ENCODE measurements around the gene COMP.
"Not testable (repeated sequence)": the region's sequence is repeated elsewhere in the genome, so short reads cannot be mapped to it uniquely, and the experiment has no call there.

COMP gene

DNA sequence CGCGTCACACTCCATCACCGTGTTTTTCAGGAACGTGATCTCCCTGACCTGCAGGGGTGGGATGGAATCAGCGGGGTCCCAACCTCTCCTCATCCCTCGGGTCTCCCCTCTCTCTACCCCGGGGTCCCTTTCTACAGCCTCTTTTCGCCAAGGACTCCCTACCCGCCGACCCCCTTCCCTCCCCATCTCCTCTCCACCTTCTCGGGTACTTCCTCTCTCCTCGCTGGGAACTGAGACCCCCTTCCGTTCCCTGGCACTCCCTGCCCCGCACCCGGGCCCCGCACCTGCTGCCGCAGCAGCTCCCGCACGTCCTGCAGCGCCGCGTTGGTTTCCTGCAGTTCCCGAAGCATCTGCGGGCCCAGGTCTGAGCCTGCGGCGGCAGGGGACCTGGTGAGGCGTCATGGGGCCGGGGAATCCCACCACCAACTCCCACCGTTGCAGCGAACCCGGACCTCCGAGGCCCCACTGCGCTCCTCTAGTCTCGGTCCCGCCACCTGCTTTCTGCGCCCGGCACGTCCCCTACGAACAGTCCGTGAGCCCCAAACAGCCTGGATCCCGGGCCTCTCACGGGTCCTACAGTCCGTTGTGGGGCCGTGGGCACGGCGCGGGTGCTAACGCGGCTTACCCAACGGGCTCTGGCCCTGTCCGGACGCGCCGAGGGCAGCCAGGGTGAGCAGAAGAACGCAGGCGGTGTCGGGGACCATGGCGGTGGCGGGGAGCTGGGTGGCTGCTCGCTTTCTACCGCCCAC is at the start of gene COMP:
TSS of gene COMP (minus strand) at position 740 of the 749 bp plus-strand sequence. CDS start at position 704, 36 bp downstream.
- no peak for DNase-seq

DNA sequence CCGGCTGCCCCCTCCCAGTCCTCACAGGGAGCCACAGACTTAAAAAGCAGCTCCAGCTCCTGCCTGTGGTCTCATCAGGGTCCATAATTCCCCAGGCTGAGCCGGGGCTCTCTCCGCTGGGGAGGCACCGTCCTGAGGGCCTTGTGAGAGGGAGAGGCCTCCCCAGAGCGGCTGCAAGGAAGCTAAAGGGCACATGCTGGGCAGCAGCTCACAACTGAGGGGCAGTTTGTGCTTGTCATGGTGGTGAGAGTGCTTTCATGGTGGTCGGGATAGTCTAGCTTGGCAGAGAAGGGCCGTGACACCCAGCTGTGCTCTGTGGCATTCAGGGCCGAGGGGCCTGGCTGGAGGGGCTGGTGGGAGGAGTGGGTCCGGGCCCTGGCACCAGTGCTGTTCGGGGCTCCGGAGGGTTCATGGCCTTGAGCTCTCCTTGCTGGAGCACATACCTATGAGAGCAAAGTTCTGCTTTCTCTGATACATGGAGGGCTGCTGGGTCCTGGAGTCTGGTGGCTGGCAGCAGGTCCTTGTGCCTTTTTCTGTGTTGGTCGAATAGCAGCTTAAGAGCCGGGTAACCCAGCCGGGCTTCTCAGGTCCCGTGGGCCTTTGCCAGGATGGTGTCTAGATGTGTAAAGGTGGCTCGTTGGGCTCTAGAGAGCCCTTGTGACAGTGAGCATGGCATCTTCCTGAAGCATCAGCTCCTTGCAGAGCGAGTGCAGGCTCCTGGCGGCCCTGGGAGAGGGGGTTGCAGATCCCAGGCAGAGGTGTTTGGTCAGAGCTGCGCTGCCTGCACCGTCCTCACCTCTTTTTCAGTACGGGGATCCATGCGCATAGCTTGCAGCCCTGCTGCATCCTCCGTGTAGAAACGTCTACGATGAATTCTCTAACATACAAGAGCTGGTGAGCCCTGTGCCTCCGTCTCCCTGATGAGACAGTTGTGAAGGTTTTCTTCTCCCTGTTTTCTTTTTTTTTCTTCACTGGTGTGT is 49.5 kb upstream of the COMP start:
- no peak for DNase-seq

DNA sequence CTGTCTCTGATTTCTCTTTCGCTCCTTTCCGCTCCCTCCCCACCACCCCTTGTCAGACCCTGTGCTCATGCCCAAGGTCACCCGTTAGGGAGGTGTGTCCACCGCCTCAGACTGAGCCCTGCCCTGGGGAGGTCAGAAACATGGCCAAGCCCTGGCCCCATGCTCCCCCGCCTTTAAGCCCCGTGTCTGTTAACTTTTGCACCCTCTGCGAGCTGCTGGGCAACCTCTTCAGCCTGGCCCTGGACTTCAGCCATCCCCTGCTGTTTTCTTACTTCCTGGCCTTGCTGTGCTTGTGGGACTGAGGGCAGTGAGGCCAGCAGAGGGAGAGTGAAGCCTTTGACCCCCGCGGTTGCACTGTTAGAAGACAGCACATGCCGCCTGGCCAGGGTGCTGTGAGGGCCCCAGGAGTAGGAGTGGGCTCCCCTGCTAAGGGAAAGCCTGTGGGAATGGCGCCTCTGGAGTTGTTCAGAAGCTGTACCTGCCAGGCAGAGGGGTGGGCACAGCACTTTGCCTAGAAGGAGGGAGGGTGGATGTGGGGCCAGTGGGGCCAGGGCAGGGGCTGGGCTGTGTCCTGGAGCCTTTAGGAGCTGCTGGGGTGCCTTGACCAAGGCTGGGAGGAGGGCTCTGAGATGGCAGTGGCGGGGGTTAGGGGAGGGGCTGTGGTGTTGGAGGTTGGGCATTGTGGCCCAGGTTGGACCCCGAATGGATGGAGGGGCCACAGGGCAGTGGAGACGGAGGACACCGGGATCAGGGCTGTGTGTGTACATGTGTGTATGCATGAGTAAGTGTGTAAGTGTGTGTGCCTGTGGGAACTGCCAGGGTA is 48.6 kb upstream of the COMP start:
- no peak for DNase-seq

DNA sequence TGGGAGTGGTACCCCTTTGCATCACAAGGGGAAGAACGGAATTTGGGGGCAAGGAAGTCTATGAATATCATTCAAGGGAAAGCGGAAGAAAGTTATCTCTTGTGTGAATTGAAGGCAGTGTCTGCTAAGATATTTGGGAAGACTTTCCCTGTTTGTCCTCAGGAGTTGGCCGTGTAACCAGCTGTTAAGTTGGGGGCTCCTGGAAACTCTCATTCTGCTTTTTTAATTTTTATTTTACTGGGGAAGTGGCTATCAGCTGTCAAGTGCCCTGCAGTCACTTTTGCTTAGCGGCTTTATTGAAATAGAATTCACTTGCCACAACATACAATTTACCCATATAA is 43.5 kb upstream of the COMP start:
- no peak for DNase-seq

DNA sequence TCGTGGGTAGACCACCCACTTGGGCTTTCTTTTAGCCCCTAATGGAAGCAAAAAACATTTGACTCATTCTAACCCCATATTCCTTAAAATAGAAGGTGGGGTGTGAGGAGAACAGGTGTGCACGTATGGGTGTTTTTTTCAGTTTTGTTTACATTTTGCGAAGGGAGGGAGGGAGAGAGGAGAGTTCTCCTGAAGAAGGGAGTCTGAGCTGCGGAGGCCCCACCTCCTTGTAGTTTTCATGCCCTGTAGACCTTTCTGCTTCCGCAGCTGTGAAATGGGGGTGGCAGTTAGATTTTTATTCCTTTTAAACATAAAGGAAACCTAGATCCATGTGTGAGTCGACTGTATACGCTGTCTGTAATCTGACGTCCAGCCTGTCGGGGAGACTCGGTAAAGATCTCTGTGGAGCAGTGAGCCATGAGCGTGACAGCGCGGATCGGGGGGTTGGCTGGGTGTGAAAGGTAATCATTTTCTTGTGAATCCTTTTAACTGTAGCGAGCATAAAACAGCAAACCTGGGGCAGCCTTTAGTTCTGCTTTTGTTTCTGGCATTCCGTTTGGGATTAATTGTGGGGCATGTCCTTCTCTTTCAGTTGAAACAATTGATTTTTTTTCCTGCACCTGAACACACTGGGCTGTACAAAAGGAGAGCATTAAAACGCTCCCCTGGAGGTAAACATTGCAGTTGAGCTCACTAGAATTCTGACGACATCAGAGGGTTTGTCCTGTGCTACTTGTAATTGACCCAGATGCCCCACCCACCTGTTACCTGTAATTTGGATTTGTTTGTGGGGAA is 42.9 kb upstream of the COMP start:
- no peak for DNase-seq

DNA sequence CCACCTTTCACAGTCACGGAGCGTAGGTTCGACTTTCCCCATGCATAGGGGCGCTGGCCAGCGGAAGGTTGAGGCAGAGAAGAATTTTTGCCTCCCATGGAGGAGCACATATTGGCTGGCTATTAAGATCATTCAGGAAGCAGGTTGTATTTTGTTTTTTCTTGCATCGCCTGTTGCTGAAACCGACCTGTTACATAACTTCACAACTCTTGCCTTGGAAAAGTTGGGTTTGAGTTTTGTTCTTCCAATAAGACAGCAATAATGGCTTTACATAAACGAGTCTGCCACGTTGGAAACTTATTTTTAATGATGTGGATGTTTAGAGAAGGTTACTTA is 42.0 kb upstream of the COMP start:
- no peak for DNase-seq

DNA sequence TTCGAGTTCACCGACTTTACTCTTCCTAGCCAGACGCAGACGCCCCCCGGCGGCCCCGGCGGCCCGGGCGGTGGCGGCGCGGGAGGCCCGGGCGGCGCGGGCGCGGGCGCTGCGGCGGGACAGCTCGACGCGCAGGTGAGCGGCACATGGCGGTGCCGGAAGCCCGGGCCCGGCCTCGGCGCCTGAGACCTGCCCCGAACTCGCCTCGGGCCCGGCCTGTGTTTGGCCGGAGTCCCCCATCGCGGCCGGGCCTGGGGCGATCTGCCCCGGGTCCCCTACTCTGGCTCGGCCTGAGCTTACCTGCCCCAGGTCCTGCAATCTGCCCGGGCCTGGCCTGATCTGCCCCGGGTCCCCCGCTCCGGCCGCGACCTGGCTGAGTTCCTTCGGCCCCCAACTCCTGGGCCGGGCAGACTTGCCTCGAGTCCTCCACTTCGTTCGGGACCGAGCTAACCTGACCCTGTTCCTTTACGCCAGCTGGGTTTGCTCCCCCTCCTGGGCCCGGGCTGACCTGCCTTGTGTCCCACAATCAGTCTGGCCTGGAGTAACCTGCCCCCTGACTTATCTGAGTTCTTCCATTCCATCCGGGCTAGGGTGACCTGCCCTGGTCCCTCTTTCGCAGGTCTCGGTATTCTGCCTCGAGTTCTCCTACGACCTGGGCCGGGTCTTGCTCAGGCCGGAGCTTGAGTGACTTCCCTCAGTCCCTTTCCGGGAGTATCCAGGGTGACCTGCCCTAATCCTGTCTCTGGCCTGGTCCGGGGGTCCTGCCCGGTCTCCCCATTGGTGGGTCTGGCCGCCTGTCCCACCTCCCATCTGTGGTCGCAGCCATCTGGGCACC is 41.4 kb upstream of the COMP start:
- peak; percentile 46 for DNase-seq

DNA sequence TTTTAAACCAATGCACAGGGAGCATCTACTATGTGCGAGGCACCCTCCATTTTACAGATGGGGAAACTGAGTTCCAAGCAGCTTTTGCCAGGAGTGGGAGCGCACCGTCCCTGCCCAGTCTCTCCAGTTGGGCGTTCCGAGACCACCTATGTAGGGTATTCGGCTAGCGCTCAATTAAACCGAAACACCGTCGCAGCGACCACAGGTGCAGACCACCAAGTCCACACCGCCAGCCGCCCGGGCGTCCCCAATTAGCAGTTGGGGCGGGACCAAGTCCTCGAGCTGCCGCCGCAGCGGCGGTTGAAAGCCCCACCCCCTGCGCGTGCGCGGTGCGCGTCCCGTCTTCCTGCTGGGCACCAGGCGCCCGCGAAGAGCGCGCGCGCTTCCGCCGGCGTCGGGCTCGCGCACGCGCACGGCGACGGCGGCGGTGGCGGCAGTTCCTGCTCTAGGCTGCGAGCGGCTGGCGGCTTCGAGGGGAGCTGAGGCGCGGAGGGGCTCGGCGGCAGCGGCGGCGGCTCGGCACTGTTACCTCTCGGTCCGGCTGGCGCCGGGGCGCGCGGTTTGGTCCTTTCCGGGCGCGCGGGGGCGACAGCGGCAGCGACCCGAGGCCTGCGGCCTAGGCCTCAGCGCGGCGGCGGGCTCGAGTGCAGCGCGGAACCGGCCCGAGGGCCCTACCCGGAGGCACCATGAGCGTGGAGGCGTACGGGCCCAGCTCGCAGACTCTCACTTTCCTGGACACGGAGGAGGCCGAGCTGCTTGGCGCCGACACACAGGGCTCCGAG is 40.6 kb upstream of the COMP start, which contains the start of gene UPF1:
TSS of gene UPF1 (plus strand) at position 436 of the 782 bp plus-strand sequence. CDS start at position 687, 251 bp downstream.
- DNase-seq, result peak; percentile 98

DNA sequence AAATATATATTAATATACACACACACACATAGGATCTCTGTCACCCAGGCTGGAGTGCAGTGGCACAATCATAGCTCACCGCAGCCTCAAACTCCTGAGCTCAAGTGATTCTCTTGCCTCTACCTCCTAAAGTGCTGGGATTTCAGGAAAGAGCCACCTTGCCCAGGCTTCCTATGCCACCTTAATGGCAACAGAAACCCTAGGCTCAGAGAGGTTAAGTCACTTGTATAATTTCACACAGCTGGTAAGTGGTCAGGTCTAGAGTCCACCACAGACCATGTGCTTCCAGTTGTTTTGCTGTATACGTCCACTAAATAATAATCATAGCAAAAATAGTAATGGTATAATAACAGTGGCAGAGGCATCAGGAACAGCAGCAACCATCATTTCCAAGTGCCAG is 39.4 kb upstream of the COMP start:
- DNase-seq, result no peak

DNA sequence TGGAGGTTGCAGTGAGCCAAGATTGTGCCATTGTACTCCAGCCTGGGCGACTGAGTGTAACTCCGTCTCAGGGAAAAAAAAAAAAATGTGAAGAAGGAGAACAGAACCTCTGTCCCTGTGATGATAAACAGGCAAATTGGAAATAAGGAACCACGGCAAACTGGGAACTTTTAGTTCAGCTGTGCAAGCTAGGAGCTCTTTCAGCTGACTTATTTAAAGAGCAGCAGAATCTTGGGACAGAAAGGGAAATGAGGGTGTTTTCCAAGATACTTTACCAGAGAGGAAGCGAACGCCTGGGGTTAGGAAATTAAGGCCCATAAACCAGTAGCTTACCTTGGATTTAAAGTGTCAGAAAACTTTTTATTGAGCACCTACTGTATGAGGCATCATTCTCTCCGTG is 37.7 kb upstream of the COMP start:
- no peak for DNase-seq

DNA sequence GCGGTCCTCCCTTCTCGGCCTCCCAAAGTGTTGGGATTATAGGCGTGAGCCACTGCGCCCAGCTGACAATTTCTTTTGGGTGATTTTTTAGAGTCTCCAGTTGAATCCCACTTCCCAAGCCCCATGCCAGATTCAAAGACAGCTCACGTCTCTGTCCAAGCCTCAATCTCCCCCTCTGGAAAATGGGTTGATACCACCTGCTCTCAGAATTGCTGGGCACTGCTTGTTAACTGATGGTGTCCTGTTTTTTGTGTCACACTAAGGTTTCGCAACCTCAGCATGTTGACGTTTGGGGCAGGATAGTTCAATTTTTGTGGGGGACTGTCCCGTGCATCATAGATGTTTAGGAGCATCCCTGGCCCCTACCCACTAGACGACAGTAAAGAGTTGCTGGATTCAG is 26.5 kb upstream of the COMP start:
- no peak for DNase-seq

DNA sequence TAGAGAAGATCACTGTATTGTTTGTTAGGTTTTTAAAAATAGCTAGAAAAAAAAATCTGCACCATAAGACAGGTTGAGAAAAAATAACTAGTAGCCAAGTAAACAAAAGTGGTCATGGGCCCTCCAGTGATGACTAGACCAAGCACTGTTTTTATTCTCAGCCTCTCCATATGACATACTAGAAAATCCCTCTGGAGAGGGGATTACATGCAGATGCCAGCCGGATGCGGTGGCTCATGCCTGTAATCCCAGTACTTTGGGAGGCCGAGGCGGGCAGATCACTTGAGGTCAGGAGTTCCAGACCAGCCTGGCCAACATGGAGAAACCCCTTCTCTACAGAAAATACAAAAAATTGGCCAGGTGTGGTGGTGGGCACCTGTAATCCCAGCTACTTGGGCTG is 25.5 kb upstream of the COMP start:
- DNase-seq, result not testable (repeated sequence)

DNA sequence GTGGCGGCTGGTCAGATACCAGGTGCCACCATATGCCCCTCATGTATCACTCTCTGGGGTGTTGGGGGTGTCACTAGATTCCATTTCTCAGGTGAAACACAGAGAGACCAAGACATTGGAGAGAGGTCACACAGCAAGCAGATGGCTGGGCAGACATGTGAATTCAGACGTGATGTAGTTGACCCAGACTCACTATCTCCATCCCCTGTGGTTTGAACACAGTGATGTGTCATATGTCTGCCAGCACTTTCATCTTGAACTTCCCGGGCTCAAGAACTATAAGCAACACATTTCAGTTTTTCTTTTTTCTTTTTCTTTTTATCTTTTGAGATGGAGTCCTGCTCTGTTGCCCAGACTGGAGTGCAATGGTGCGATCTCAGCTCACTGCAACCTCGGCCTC is 24.6 kb upstream of the COMP start:
- DNase-seq, result no peak

DNA sequence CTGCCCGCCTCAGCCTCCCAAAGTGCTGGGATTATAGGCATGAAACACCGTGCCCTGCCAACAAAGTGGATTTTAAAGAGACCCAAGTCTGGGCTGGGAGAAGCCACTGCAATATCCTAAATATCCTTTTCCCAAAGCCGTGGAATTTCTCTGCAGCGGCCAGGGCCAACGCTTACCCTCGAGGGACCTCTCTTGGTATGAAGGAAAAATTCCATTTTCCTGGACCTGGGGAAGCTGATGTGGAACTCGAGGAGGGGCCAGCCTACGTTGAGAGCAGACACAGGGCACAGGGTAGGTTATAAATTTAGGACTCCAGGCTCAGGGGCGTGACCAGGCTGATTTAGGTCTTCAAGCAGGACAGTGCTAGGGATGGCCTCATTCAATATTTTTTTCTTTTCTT is 23.0 kb upstream of the COMP start:
- no peak for DNase-seq

DNA sequence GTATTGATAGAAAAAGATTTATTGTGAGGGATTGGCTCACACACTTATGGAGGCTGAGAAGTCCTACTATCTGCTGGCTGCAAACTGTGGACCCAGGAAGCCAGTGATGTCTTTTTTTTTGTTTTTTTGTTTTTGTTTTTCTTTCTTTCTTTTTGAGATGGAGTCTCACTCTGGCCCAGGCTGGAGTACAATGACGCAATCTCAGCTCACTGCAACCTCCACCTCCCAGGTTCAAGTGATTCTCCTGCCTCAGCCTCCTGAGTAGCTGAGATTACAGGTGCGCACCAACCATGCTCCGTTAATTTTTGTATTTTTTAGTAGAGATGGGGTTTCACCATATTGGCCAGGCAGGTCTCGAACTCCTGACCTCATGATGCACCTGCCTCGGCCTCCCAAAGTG is 20.5 kb upstream of the COMP start:
- not testable (repeated sequence) for DNase-seq

DNA sequence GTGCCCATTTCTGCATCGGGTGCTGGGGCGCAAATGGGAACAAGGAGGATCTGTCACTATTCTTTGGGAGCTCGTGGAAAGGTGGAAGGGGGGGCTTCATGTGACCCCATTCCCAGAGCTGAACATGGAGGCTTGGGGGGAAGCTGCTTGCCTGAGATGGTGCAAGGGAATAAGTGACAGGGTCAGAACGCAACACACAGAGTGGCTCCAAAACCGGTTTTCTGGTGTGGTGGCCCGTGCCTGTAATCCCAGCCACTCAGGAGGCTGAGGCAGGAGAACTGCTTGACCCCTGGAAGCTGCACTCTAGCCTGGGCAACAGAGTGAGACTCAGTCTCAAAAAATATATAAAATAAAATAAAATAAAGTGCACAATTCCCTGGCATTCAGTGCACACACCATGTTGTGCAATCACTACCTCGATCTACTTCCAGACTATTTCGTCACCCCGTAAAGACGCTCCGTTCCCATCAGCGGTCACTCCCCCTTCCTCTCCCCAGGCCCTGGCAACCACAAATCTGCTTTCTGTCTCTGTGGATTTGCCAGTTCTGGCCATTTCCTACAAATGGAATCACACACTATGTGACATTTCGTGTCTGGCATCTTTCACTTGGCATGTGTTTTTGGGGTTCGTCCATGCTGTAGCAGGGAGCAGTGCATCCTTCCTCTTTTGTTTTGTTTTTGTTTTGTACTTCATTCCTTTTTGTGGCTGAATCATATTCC is 18.2 kb upstream of the COMP start:
- no peak for DNase-seq

DNA sequence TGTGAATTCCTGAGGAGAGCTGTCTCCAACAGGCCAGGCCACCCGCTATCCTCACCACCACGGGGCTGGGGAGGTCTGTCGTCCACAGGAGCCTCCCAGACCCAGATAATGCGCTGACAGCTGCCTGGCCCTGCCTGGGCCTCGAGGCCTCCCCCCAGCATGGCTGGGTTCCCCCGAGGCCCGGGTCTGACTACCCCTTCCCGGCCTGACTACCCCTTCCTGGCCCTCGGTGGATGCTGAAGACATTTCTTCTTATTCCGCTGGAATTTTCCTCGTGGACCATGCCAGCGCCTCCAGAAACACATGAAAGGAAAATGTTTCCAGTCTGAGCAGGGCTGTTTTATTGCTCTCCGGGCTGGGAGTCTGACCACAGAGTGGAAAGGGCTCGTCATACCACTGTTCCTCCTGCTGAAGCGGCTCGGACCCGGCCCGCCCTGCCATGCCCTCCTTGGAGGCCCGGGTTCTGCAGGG is 16.8 kb upstream of the COMP start:
- no peak for DNase-seq

DNA sequence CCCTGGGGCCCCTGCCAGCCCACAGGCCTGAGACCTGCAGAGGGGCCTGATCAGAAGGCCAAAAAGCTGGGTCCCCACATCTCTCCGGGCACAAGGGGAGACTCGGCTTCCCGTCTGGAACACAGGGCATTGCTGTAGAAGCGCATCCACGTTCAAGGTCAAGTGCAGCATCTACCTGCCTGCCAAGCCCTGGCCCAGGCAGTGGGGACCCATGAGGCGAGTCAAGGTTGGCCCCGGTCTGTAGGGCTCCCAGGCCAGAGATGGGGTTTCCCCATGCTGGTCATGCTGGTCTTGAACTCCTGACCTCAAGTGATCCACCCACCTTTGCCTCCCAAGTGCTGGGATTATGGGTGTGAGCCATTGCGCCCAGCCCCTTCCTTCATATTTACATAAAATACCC is 13.5 kb upstream of the COMP start:
- DNase-seq, result no peak

DNA sequence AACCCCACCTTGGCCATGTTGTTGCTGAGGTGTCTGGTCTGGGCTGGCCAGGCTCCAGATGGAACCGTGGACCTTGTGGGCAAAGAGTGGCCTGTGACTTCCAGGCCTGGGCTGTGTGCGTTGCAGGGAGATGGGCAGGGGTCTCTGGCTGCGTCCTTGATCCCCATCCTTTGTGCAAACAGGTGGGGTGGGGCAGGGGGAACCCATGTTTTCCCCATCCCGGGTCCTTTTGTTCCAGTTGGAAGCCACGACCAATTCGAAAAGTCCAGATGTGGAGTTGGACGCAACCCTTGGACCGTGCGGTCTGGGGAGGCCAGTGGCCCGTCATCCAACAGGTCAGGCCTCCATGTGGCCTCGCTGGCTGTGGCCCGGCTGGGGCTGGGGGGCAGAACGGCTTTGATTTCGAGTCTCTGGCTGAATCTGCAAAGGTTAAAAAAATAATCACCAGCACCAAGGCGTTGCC is 13.1 kb upstream of the COMP start:
- no peak for DNase-seq
